Epithelial cell of esophagus (primary cell): ENCODE data around the gene LRRC25.
"Not testable (repeated sequence)": the region's sequence is repeated elsewhere in the genome, so short reads cannot be mapped to it uniquely, and the experiment has no call there.

Source experiments
- DNase-seq: peaks from one replicate; pipeline ENCODE4 v3.0.0; 2010; ENCODE audit warnings: low read depth
- H3K4me3 ChIP-seq: 2 replicates; pipeline ENCODE4 v1.5.1; 2011; ENCODE audit warnings: mild to moderate bottlenecking, low read length, control low read depth
- TF ChIP-seq, protein P1 (sequence below): IDR thresholded peaks from 2 replicates; pipeline ENCODE4 v1.5.1; 2011; ENCODE audit warnings: low read depth, mild to moderate bottlenecking, low read length, control low read depth, inconsistent platforms; ENCODE audit not compliant: insufficient read depth; ENCODE audit errors: missing control alignments

LRRC25 gene

DNA sequence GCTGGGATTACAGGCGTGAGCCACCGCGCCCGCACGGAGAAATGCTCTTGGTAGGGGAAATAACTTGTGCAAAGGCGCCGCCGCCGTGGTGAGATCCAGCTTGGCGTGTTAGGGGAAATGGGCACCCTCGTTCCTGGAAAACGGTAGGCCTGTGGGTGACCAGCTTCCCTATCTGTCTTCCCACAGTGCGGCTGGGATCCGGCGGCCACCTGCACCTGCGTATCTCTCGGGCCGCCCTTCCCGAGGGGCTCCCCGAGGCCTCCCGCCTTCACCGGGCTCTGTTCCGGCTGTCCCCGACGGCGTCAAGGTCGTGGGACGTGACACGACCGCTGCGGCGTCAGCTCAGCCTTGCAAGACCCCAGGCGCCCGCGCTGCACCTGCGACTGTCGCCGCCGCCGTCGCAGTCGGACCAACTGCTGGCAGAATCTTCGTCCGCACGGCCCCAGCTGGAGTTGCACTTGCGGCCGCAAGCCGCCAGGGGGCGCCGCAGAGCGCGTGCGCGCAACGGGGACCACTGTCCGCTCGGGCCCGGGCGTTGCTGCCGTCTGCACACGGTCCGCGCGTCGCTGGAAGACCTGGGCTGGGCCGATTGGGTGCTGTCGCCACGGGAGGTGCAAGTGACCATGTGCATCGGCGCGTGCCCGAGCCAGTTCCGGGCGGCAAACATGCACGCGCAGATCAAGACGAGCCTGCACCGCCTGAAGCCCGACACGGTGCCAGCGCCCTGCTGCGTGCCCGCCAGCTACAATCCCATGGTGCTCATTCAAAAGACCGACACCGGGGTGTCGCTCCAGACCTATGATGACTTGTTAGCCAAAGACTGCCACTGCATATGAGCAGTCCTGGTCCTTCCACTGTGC, 9.1 kb downstream of the LRRC25 start:
- TF ChIP-seq, protein P1, sequence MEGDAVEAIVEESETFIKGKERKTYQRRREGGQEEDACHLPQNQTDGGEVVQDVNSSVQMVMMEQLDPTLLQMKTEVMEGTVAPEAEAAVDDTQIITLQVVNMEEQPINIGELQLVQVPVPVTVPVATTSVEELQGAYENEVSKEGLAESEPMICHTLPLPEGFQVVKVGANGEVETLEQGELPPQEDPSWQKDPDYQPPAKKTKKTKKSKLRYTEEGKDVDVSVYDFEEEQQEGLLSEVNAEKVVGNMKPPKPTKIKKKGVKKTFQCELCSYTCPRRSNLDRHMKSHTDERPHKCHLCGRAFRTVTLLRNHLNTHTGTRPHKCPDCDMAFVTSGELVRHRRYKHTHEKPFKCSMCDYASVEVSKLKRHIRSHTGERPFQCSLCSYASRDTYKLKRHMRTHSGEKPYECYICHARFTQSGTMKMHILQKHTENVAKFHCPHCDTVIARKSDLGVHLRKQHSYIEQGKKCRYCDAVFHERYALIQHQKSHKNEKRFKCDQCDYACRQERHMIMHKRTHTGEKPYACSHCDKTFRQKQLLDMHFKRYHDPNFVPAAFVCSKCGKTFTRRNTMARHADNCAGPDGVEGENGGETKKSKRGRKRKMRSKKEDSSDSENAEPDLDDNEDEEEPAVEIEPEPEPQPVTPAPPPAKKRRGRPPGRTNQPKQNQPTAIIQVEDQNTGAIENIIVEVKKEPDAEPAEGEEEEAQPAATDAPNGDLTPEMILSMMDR, result peak; percentile 61
- peak; percentile 57 for DNase-seq
- H3K4me3 ChIP-seq, result peak overlapping the region; percentile 11

DNA sequence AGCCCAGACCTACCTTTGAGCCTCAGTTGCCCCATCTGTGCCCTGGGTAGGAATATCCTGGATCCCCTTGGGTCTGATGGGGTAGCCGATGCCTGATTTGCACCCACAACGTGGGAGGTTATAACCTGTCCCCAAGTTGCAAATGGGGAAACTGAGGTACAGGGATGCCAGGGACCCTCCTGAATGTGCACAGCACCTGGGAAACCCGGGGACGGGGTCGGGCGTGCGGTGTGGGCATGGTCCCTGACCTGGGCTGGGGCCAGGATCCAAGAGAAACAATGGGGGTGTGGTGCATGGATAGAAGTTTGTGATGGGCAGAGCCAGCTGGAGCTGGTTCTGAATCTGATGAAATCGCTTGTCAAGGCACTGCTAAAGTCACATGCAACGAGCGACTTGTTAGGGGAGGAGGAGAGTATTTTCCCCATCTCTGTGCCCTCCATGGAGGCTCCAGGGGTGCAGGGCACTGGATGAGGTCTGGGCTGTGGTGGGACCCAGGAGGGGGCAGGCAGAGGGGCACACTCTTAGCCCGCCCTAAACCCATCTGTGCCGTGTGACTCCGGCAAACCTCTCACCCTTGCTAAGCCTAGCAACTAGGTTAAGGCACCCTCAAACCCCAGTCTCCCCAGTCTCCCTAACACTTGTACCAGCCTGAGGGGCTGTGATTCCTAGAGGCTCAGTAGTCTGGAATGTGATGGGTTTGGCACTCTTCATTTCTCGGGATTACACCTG, 10.7 kb downstream of the LRRC25 start:
- TF ChIP-seq, protein P1, result no peak
- H3K4me3 ChIP-seq, result peak overlapping the region; percentile 47
- DNase-seq, result no peak

DNA sequence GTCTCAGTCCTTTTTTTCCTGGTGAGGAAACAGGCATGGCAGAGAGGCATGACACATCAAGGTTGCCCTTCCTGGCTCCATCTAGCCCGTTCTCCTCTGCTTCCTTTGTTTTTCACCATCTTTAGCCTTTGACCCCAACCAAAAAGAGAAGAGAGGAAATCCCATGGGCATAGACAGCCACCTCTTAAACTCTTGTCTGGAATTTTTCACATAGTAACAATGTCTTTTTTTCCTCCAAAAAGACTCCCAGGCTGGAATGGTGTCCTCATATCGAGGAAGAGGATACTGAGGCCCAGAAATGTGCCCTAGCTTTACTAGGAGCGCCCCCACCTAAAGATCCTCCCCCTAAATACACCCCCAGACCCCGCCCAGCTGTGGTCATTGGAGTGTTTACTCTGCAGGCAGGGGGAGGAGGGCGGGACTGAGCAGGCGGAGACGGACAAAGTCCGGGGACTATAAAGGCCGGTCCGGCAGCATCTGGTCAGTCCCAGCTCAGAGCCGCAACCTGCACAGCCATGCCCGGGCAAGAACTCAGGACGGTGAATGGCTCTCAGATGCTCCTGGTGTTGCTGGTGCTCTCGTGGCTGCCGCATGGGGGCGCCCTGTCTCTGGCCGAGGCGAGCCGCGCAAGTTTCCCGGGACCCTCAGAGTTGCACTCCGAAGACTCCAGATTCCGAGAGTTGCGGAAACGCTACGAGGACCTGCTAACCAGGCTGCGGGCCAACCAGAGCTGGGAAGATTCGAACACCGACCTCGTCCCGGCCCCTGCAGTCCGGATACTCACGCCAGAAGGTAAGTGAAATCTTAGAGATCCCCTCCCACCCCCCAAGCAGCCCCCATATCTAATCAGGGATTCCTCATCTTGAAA, 11.5 kb downstream of the LRRC25 start, which contains the start of gene GDF15:
GDF15 (plus strand) TSS at position 484 of the 868 bp plus-strand sequence; CDS start at position 516, 32 bp downstream.
- DNase-seq, result peak; percentile 49

DNA sequence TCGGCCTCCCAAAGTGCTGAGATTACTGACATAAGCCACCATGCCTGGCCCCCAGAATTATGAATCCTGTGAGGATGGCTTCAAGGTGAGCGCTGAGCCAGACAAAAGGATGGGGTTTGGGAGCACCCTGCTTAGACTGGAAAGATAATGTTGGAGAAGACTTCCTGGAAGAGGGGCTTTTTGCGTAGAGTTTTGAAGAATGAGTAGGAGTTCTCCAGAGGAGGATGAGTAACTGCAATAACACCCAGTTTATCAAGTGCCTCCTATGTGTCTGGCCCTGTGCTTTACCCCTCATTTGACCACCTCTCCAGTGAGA, 12.1 kb downstream of the LRRC25 start:
- peak; percentile 41 for DNase-seq
- TF ChIP-seq, protein P1, result no peak
- no peak overlapping the region for H3K4me3 ChIP-seq

More for the DNA sequence above, 11.5 kb downstream of the LRRC25 start, which contains the start of gene GDF15:
- H3K4me3 ChIP-seq, result peak within 1 kb of the TSS; percentile 47
- TF ChIP-seq, protein P1, result peak; percentile 57

DNA sequence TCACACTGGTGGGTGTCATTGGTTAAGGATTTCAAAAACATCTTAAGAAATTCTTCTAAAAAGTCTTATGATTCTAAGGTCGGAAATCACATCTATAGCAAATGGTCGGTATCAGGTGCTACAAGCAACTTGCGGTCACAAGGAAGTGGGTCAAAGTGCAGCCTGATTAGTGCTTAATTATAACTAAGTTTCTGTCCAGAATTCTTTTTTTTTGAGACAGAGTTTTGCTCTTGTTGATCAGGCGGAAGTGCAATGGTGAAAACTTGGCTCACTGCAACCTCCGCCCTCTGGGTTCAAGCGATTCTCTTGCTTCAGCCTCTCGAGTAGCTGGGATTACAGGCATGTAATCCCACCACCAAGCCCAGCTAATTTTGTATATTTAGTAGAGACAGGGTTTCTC, 12.6 kb downstream of the LRRC25 start:
- H3K4me3 ChIP-seq, result no peak overlapping the region
- TF ChIP-seq, protein P1, result no peak
- no peak for DNase-seq

DNA sequence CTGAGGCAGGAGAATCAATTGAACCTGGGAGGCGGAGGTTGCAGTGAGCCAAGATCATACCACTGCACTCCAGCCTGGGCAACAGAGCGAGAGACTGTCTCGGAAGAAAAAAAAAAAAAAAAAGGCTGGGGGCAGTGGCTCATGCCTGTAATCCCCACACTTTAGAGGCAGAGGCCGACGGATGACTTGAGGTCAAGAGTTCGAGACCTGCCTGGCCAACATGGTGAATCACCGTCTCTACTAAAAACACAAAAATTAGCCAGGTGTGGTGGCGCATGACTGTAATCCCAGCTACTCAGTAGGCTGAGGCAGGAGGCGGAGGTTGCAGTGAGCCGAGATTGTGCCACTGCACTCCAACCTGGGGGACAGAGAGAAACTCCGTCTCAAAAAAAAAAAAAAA, 13.8 kb downstream of the LRRC25 start:
- not testable (repeated sequence) for DNase-seq, H3K4me3 ChIP-seq

DNA sequence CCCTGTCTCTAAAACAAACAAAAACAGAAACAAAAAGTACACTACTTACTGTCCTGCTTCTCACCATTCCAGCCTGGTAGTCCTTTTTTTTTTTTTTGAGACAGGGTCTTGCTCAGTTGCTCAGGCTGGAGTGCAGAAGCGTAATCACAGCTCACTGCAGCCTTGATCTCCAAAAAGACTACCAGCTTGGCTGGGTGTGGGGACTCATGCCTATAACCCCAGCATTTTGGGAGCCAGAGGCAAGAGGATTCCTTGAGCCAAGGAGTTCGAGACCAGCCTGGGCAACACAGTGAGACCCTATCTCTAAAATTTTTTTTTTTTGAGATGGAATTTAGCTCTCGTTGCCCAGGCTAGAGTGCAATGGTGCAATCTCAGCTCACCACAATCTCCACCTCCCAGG, 16.6 kb downstream of the LRRC25 start:
- TF ChIP-seq, protein P1, result no peak
- DNase-seq, result no peak
- no peak overlapping the region for H3K4me3 ChIP-seq
